A549 treated with GW870086 at 1 μM for 4 hours (cell line): Measurements from ENCODE around the gene ODAM. TPM values are rescaled to one million over a fixed set of nuclear protein-coding genes. Genes with fewer than 3 reads are reported as not detected.

Experiments
- total RNA-seq: library from RNA; stranded (reverse); fragments of 200-300 nt; extraction: Qiagen RNA extraction; gene quantifications from 5 replicates; pipeline ENCODE4 v1.2.3, GENCODE V29; 2022; ENCODE audit warnings: low read depth

The ODAM gene
- not detected in 5 replicates for total RNA-seq

GRCh38 chr4:70195425-70195824 is at the start of gene ODAM:
ODAM (plus strand) TSS chr4:70195725; CDS start chr4:70196544, 819 bp downstream.

GRCh38 chr4:70153937-70154336 is 41.6 kb upstream of the ODAM start, which contains the start of gene PRR27:
PRR27 (plus strand) TSS chr4:70154237; CDS start chr4:70154376, 139 bp downstream.

GRCh38 chr4:70225824-70226223 is 30.3 kb downstream of the ODAM start, which contains the start of gene FDCSP:
FDCSP (plus strand) TSS chr4:70226124; CDS start chr4:70231195, 5,071 bp downstream.

GRCh38 chr4:70242297-70242696 is 46.8 kb downstream of the ODAM start, which contains the start of gene CSN3:
CSN3 (plus strand) TSS chr4:70242597; CDS start chr4:70244820, 2,223 bp downstream.

Other genes with a start within 250 kb of the ODAM start
- gene CSN2, start 230.0 kb upstream of the ODAM start, total RNA-seq, result not detected in 5 replicates
- gene STATH, start 199.8 kb upstream of the ODAM start, total RNA-seq, result not detected in 5 replicates
- gene HTN3, start 167.3 kb upstream of the ODAM start, total RNA-seq, result not detected in 5 replicates
- gene HTN1, start 145.3 kb upstream of the ODAM start, total RNA-seq, result not detected in 5 replicates
- gene PRR27, start 41.5 kb upstream of the ODAM start, total RNA-seq, result not detected in 5 replicates
- not detected in 5 replicates for gene FDCSP, start 30.4 kb downstream of the ODAM start, total RNA-seq
- gene CSN3, start 46.9 kb downstream of the ODAM start, total RNA-seq, result not detected in 5 replicates
- gene CABS1, start 139.3 kb downstream of the ODAM start, total RNA-seq, result not detected in 5 replicates
- not detected in 5 replicates for gene SMR3A, start 165.0 kb downstream of the ODAM start, total RNA-seq
- gene SMR3B, start 187.4 kb downstream of the ODAM start, total RNA-seq, result not detected in 5 replicates
- gene OPRPN, start 202.2 kb downstream of the ODAM start, total RNA-seq, result not detected in 5 replicates